Nucleus accumbens (tissue), 56 donors: Measurements from ENCODE around the gene C2CD3.
"Not testable (repeated sequence)": the region's sequence is repeated elsewhere in the genome, so short reads cannot be mapped to it uniquely, and the experiment has no call there.

Experiments used
- DNase-seq, 56 donors: peaks; one replicate each; lab custom pipeline; 2025; lab: John Stamatoyannopoulos, UW

The C2CD3 gene

DNA sequence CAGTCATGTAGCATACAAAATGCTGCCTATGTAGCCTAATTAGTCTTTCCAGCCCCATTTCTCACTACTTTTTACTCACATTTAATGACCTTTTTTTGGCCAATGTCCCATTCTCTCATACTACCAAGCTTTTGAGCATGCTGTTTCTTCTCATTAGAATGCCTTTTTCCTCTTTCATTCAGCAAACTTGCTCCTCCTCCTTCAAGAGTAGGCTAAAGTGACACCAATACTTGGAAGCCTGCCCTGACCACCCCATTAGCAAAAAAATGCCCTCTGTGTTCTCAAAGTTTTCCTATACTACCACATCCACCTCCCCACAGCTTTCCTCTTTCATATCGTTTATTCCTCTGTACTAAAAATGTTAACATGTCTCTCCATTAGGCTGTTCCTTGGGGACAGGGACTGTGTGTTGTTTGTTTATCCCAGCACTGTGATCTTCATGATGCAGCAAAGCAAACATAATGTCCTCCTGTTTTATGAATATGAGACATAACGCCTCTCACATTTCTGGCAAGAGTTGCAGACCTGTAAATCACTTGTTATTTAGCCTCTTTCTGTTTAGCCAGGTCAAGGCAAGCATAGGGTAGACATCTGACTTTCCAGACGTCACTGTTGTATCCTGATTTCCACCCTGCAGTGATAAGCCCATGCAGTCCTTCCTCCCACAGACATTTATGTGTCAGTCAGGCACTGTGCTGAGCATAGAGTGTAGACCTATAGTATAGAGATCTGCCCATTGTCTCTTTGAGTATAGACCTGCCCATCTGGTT, 99.9 kb downstream of the C2CD3 start:
- peak in 2 of 56 donors; percentile 3 to 6 for DNase-seq

DNA sequence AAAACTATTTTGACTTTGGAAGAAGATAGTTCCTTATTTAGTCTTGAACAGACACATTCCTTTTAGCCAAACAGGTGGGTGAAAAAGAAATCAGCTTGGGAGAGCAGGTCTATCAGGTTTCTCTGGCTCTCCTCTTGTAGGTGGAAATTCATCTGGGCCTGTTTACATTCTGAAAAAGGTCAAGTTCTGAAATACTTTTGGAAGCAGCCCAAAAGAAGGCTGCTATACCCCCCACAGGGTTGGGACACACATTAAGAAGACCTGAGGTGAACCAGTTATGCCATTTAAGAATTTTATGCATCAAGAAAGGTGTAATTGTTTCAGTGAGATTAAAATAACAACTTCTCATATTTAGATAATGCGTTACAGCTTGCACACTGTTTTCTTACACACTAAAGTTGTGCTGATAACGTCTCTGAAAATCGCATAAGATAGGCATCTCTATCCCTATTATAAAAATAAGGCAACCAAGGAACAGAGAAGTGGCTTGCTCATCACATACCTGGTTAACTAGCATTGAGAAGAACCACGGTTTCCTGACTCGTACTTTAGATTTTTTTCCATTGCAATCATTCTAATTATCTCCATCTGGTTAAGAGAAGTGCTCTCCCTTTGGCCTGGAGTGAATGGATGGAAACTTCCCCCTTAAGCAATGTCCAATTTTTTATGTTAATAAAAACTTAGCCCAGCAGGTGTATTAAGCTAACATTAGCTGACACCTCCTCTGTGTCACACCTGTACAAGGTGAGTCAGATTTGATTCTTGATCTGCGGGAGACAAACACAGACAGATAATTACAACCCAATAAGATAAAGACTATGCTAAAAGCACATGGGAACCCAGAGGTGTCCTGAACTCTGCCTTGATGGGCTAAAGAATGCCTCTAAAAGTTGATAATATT, 101.4 kb downstream of the C2CD3 start:
- DNase-seq = no peak

DNA sequence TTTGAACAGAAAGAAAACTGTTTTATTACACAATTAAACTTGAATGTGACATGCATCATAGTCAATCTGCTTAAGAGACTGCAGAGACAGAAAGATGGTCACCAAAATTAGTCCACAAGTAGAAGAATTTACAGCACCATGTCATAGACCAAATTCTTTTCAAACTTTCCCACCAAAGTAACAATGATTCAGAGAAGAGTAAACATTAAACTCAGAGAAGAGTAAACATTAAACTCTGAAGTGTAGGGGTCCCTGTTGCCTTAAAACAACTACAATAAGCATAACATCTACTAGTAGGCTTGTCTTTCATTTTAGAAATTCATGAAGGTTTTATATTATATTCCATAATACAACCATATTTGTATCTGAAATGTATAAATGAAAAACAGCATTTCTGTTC, 104.1 kb downstream of the C2CD3 start:
- DNase-seq = not testable (repeated sequence)

DNA sequence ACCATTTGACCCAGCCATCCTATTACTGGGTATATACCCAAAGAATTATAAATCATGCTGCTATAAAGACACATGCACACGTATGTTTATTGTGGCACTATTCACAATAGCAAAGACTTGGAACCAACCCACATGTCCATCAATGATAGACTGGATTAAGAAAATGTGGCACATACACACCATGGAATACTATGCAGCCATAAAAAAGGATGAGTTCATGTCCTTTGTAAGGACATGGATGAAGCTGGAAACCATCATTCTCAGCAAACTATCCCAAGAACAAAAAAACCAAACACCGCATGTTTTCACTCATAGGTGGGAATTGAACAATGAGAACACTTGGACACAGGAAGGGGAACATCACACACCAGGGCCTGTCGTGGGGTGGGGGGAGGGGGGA, 105.3 kb downstream of the C2CD3 start:
- not testable (repeated sequence) for DNase-seq

DNA sequence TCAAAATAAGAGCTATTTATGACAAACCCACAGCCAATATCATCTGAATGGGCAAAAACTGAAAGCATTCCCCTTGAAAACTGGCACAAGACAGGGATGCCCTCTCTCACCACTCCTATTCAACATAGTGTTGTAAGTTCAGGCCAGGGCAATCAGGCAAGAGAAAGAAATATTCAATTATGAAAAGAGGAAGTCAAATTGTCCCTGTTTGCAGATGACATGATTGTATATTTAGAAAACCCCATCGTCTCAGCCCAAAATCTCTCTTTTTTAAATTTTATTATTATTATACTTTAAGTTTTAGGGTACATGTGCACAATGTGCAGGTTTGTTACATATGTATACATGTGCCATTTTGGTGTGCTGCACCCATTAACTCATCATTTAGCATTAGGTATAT, 107.2 kb downstream of the C2CD3 start:
- not testable (repeated sequence) for DNase-seq

DNA sequence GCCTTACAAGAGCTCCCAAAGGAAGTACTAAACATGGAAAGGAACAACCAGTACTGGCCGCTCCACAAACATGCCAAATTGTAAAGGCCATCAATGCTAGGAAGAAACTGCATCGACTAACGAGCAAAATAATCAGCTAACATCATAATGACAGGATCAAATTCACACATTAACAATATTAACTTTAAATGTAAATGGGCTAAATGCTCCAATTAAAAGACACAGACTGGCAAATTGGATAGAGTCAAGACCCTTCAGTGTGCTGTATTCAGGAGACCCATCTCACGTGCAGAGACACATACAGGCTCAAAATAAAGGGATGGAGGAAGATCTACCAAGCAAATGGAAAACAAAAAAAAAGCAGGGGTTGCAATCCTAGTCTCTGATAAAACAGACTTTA, 109.2 kb downstream of the C2CD3 start:
- not testable (repeated sequence) for DNase-seq

DNA sequence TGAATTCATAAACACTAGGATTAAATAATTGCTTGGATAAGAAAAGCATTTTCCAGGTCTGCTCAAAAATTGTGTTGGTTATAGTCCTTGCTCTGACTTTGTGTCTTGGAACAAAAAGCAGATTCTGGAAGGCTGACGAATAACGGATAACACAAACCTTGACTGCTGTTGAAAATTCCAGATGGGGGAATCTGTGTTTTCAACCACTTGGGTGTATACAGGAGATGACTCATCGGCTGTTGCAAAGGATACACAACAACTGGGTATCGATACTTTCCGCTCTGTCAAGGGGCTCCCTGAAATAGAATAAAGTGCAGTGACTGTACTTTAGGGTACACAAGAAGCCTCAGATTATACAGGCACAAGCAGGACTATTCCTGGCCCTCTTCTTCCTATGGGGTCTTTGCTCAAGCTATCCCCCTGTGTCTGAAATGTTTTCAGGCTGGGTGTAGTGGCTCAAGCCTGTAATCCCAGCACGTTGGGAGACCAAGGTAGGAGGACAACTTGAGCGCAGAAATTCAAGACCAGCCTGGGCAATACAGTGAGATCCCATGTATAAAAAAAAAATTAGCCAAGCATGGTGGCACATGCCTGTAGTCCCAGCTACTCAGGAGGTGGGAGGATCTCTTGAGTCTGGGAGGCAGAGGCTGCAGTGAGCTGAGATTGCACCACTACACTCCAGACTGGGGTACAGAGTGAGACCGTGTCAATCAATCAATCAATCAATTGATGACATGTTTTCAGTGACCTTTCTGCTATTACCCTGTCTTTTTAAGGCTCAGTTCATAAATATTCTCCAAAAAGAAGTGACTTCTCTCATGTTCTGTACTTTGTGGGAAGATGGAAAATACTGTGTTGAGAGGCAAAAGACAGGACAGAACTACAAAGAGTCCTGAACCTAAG, 113.3 kb downstream of the C2CD3 start:
- no peak for DNase-seq

DNA sequence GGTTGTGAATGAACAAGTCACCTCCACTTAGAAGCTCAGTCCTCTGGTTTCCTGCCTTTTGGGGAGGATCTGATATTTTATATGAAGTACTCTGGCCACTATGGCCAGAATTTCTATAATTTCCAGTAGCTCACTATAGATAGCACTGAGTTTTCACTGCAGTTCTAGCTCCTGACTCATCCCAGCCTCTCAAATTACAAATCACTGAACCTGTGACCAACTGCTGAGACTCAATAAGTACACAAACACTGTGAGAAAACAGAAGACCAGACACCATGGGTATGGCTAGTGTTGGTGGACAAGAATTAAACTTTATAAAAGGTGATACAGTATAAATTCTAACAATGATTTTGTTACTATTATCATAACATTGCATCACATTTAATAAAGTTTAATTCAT, 114.9 kb downstream of the C2CD3 start:
- no peak for DNase-seq

DNA sequence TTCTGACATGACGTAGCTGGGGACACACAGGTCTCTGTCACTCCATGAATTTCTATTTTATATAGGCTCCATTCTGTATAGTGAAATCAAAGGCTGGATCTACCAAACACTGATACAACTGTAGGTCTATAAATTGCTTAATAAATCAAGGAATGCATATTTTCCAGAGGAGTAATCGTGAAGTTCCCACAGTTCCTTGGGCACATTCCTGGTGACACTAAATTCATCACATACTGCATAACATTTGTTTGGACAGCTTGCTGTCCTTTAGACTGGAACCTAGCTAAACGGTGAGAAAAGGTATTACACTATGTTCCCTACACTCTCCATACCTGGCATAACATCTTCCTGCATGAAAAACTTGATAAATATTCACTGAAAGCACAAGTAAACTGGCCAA, 120.3 kb downstream of the C2CD3 start:
- no peak for DNase-seq

DNA sequence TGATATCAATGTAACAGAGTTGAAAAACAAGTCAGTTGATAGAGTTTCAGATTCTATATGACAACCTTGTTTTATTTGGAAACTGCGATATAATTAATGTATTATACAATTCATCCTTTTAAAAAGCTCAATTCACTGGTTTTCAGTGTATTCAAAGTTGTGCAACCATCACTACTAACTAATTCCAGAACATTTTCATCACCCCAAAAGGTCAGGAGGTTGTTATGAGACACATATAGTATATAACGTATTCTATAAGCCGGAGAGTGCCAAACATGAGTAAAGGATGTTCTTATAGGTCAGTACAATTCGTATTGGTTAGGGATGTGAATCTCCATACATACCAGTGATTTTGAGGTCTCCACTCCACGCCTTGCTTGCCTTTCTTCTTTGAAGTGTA, 121.8 kb downstream of the C2CD3 start:
- DNase-seq = no peak

DNA sequence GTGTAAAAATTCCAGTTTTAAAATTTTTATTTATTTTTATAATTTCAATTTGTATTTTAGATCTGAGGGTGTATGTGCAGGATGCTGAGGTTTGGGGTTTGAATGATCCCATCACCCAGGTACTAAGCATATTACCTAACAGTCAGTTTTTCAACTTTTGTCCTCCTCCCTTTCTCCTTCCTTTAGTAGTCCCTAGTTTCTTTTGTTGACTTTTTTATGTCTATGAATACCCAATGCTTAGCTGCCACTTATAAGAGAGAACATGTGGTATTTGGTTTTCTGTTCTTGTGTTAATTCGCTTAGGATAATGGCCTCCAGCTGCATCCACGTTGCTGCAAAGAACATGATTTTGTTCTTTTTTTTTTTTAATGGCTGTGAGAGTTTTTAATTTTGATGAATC, 126.3 kb downstream of the C2CD3 start:
- no peak for DNase-seq

DNA sequence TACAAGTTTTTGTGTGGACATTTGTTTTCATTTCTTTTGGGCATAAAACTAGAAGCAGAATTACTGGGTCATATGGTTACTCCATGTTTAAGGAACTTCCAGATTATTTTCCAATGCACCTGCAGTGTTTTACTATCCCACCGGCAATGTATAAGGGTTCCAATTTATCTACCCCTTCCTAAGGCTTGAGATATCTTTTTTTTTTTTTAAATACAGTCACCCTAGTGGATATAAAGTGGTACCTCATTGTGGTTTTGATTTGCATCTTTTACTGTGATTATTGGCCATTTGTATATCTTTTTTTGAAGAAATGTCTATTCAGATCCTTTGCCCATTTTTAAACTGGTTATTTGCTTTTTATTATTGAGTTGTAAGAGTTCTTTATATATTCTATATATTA, 127.4 kb downstream of the C2CD3 start:
- DNase-seq = no peak

DNA sequence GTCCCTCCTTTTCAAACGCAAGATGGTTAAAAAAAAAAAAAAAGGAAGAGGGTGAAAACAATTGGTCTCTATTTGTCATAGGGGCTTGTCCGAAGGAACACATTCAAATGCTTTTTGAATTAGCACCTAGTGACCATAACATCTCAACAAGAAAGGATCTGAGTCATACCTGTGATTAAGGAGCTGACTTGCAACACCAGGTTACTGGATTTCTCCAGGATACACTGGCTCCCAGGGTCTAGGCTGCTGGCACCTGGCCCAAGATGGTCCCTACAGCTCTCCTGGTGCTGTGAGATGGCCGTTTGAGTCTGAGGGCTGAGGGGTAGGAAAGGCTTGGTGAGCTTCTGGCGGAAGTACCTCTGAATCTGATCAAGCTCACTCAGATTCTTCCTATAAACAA, 133.5 kb downstream of the C2CD3 start:
- no peak for DNase-seq

DNA sequence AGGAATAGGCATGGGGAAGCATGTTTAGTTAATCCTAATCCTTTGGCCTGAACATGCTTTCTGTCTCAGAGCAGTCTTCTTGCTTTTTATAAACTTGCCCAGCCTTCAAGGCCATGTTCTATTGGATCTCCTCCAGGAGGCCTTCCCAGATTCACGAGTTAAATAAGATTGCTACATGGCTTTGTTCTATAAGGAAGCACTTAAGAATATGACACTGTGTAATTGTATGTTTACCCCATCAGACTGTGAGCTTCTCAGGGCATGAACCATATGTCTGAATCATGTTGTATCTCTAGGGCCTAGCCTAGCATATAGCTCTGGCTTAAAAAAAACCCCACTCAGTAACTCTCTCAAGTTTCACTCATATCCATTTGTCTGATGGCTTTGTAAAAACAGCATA, 135.5 kb downstream of the C2CD3 start:
- no peak for DNase-seq

DNA sequence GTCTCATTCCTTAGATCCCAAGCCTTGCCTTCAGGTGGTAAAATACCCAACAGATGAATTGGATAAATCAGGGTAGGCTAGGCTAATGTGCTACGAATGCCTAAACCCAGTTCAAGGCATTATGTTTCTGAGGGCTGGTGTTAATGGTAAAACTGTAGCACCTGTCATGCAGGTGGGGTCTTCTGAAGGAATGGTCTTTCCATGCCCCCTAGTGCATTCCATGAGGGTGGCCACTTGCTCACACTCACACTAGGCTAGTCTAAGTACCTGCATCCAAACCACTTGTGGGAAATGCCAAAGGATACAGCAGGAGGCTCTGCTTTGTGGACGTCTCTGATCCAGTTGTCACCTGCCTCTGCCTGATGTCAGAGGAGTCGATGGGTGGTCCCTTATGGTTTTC, 137.8 kb downstream of the C2CD3 start:
- DNase-seq = no peak

DNA sequence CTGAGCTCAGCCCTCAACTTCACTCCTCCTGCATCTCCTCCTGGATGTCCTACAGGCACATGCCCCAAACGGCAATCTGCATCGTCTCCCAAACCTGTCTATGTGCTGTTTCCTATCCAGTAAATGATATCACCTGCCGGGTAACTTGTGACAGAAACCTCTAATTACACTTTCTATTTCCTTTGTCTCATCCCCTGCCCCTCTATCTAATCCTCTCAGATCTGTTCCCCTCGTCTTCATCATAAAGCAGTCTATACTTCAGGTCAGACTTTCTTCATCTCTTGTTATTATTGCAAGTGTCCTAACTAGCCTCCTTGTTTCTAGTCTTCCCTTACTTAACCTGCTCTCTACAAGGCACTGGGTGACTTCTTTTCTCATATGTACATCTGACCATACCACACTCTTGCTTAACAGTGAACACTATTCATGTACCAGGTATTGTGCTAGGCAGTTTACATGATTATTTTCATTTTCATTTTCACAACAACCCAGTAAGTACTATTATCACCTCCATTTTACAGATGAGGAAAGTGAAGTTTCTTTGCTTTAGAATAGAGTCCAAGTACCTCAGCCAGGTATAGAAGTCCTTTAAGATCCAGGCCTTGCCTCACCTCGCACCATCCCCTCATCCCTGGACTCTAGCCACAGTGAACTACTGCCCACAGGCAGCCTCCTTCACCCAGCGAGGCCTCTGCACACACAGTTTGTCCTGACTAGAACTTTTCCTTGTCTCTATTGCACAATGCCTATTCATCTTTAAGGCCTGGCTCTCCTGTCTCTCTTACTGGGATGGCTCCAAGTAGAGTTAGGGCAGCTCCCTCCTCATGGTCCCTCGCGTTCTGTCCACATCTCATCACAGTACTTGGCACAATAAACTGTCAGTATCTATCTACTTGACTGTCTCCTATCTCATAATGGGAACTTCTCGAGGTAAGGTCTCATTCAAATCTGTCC, 139.8 kb downstream of the C2CD3 start:
- DNase-seq = no peak

DNA sequence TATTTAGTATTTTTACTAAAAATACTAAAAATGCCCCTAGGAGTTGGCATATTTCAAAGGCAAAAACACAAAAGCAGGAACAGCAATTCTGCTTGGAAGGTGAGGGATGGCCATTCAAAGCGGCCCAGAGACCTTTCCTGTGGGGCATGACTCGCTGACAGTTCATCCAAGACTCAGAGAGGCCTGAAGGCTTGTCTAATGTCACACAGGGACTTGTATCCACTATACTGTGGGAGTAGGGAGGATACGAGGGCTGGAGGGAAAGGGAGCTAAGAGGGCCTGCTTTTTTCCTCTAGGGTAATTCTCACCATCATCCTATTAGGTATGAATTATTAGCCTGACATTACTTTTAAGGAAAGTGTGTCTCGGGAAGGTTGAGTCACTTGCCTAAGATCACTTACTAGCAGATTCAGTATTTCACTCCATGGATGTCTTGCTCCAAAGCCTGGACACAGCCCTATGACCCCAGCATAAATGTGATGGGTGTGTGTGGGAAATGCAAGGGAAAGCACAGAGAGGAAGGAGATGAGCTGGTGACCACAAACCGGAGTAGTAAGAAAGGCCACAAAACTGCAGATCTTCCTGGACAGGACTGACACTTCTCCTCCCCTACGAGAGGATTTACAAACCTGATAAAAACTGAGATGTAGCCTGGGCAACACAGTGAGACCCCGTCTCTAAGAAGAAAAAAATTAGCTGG, 145.2 kb downstream of the C2CD3 start:
- no peak for DNase-seq

DNA sequence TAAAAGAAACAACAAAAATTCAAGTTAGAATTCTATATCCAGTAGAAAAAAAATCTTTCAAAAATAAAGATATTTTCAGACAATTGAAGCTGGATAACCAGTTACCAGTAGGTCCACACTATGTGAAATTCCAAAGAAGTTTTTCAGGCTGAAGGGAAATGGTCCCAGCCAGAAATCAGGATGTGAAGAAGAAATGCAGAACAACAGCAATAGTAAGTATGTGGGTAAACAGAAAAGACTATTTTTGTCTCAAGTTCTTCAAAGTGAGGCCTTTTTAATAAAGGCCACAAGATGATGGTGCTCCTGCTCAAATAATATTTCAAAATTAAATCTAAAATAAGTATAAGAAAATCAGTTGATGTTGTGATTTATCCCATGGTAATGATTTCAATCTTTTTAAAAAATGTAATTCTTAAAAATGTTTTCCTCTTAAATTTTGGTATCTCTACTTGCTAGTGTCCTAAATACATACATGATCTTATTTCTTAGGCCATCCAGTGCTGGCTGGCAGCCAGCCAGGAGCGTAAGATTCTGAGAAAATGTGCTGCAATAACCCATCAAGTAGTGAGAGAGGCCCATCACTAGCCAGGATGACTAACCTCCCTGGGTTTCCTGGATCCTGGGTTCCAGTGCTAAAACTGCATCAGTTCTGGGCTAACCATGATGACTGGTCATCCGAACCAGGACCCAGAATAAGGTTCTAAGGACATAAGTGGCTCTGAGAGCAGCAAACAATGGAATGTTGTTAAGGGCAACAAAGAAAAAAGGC, 146.4 kb downstream of the C2CD3 start:
- no peak for DNase-seq
